Endothelial cell of umbilical vein (primary cell): ENCODE results near the gene CATSPER4. TPM values are rescaled to one million over a fixed set of nuclear protein-coding genes. Genes with fewer than 3 reads are reported as not detected.

Experiments
- BruUV-seq: library from RNA; stranded (reverse); fragments of 400-500 nt; replicated peaks from 2 replicates; lab custom pipeline; 2021; lab: Mats Ljungman, UMichigan
- CTCF ChIA-PET: fragments of 300-600, 350-600 bp; sonication (Branson Sonifier 250); formaldehyde crosslinking; loops from one replicate; lab custom pipeline; 2021; ENCODE audit warnings: antibody characterized with exemption, inconsistent platforms; lab: Charles Lee
- POLR2A ChIA-PET: fragments of 300-600, 350-600 bp; sonication (Branson Sonifier 250); formaldehyde crosslinking; loops from one replicate; lab custom pipeline; 2021; ENCODE audit warnings: antibody characterized with exemption, inconsistent platforms; lab: Charles Lee
- DNase-seq: peaks from one replicate; pipeline ENCODE4 v3.0.0-alpha.2; 2011; ENCODE audit warnings: low read depth, low spot score
- FAIRE-seq: peaks from 2 replicates; lab custom pipeline; 2011; peaks lifted over from hg19 to GRCh38; lab: Jason Lieb, UNC
- H2AFZ ChIP-seq: 2 replicates; pipeline ENCODE4 v1.6.0; 2012; ENCODE audit warnings: low read depth, low read length, control low read depth, inconsistent platforms
- H3K27ac ChIP-seq: 2 replicates; pipeline ENCODE4 v1.5.1; 2011; ENCODE audit warnings: low read depth, mild to moderate bottlenecking, control low read depth, low read length, moderate library complexity; ENCODE audit not compliant: insufficient read depth
- H3K27me3 ChIP-seq, 2 experiments: 2 replicates each; pipeline versions ENCODE4 v1.6.0 to v1.6.1; 2011; ENCODE audit warnings: low read length in 2 of 2, mixed read lengths in 1 of 2; ENCODE audit not compliant: control insufficient read depth in 2 of 2, insufficient read depth in 2 of 2
- H3K36me3 ChIP-seq, 2 experiments: 2 replicates in 1 of 2; 3 replicates in 1 of 2; pipeline ENCODE4 v1.5.1; 2011; ENCODE audit warnings: low read length in 2 of 2, mild to moderate bottlenecking in 1 of 2, moderate library complexity in 1 of 2; ENCODE audit not compliant: control insufficient read depth in 2 of 2, insufficient read depth in 2 of 2; ENCODE audit errors: extremely low read depth in 1 of 2
- H3K4me1 ChIP-seq: 3 replicates; pipeline ENCODE4 v1.5.1; 2011; ENCODE audit warnings: mild to moderate bottlenecking, low read length; ENCODE audit not compliant: control insufficient read depth, insufficient read depth; ENCODE audit errors: extremely low read depth
- H3K4me2 ChIP-seq: 2 replicates; pipeline ENCODE4 v1.6.1; 2011; ENCODE audit warnings: low read length, control low read depth, mixed read lengths; ENCODE audit not compliant: insufficient read depth
- H3K4me3 ChIP-seq, 3 experiments: fragments of 200-600 bp in 1 of 3; sonication (generic), shearing (Covaris generic) in 1 of 3; replicated peaks in 1 of 3; 2 replicates each; pipeline ENCODE4 v1.5.1; 2011 to 2016; ENCODE audit warnings: control low read depth in 3 of 3, low read length in 3 of 3, mild to moderate bottlenecking in 2 of 3, inconsistent platforms in 1 of 3, low read depth in 1 of 3, moderate library complexity in 1 of 3; ENCODE audit not compliant: insufficient read depth in 1 of 3
- H3K79me2 ChIP-seq: 2 replicates; pipeline ENCODE4 v1.6.0; 2012; ENCODE audit warnings: low read length, inconsistent platforms; ENCODE audit not compliant: control insufficient read depth, insufficient read depth
- H3K9ac ChIP-seq: replicated peaks from 2 replicates; pipeline ENCODE3; 2011; ENCODE audit warnings: low read length, control low read depth; ENCODE audit not compliant: insufficient read depth; ENCODE audit errors: extremely low read depth
- H3K9me1 ChIP-seq: replicated peaks from 3 replicates; pipeline ENCODE4 v1.6.0; 2011; ENCODE audit warnings: mild to moderate bottlenecking, low read length; ENCODE audit not compliant: control insufficient read depth, insufficient read depth; ENCODE audit errors: extremely low read depth
- H3K9me3 ChIP-seq: replicated peaks from 2 replicates; pipeline ENCODE4 v1.5.1; 2012; ENCODE audit warnings: low read length, inconsistent platforms; ENCODE audit not compliant: control insufficient read depth, insufficient read depth
- H4K20me1 ChIP-seq: replicated peaks from 2 replicates; pipeline ENCODE3; 2011; ENCODE audit warnings: mild to moderate bottlenecking, low read length; ENCODE audit not compliant: control insufficient read depth, insufficient read depth; ENCODE audit errors: extremely low read depth
- EZH2 ChIP-seq: IDR thresholded peaks from 2 replicates; pipeline ENCODE4 v1.6.1; 2012; ENCODE audit warnings: borderline replicate concordance, low read depth, mild to moderate bottlenecking, moderate library complexity, low read length, inconsistent platforms; ENCODE audit not compliant: severe bottlenecking
- FOS ChIP-seq: IDR thresholded peaks from 2 replicates; pipeline ENCODE4 v1.6.1; 2011; ENCODE audit warnings: mild to moderate bottlenecking, low read length, moderate library complexity, borderline replicate concordance; ENCODE audit not compliant: insufficient read depth
- GATA2 ChIP-seq: IDR thresholded peaks from 2 replicates; pipeline ENCODE4 v1.7.0; 2011; ENCODE audit warnings: low read depth, mild to moderate bottlenecking, moderate library complexity, mixed read lengths, low read length; ENCODE audit not compliant: insufficient read length, insufficient read depth
- JUN ChIP-seq: IDR thresholded peaks from 2 replicates; pipeline ENCODE4 v1.6.1; 2011; ENCODE audit warnings: borderline replicate concordance, low read depth; ENCODE audit not compliant: insufficient read length, insufficient read depth
- MYC ChIP-seq: IDR thresholded peaks from one replicate; pipeline ENCODE4 v1.6.1; 2011; ENCODE audit warnings: mild to moderate bottlenecking, low read depth, low read length
- POLR2A ChIP-seq: IDR thresholded peaks from 2 replicates; pipeline ENCODE4 v1.6.1; 2012; ENCODE audit warnings: low read depth, mild to moderate bottlenecking, control low read depth, low read length
- POLR2AphosphoS5 ChIP-seq: IDR thresholded peaks from 2 replicates; pipeline ENCODE4 v1.6.1; 2012; ENCODE audit warnings: low read depth, mild to moderate bottlenecking, control low read depth, low read length, moderate library complexity; ENCODE audit not compliant: insufficient read depth
- dilution Hi-C: fragments of 300-500 bp; cut with MboI; formaldehyde crosslinking; loops from one replicate; pipeline ENCODE4 v1.15.0; 2019; ENCODE audit warnings: low sequenced_read_pairs; ENCODE audit not compliant: extremely low pct_ligation_motif_present
- intact Hi-C: fragments of 100-400 bp; cut with micrococcal nuclease; formaldehyde crosslinking; loops from one replicate; pipeline ENCODE4 v1.10.0; 2022
- polyA plus RNA-seq, 4 experiments: library from polyadenylated mRNA; depleted of rRNA in 3 of 4; stranded (reverse) in 3 of 4; unstranded in 1 of 4; fragments of >200 nt; gene quantifications; 2 replicates each; pipeline versions ENCODE4 v1.2.1 to v1.2.3, GENCODE V29; 2011 to 2012; ENCODE audit warnings: missing spikeins in 1 of 4
- total RNA-seq: library from RNA; stranded (reverse); gene quantifications from 2 replicates; pipeline ENCODE4 v1.2.3, GENCODE V29; 2021
- TF ChIP-seq, protein P1 (sequence below), 2 donors: IDR thresholded peaks; 1 replicate in 1 of 2; 2 replicates in 1 of 2; pipeline ENCODE4 v1.5.1; 2011; ENCODE audit warnings: low read length in 2 of 2, mild to moderate bottlenecking in 2 of 2, moderate library complexity in 2 of 2, control low read depth in 1 of 2, inconsistent platforms in 1 of 2, low read depth in 1 of 2; ENCODE audit not compliant: insufficient read depth in 1 of 2; ENCODE audit errors: extremely low read depth in 1 of 2
- TF ChIP-seq, protein P2 (sequence below): IDR thresholded peaks from 2 replicates; pipeline ENCODE4 v1.6.1; 2011; ENCODE audit not compliant: insufficient read depth, insufficient read length

The CATSPER4 gene
- total and polyA plus RNA-seq, 2 donors (not counting 3 experiments of a cell fraction or from before 2014, with no cell fraction given) = not detected

DNA sequence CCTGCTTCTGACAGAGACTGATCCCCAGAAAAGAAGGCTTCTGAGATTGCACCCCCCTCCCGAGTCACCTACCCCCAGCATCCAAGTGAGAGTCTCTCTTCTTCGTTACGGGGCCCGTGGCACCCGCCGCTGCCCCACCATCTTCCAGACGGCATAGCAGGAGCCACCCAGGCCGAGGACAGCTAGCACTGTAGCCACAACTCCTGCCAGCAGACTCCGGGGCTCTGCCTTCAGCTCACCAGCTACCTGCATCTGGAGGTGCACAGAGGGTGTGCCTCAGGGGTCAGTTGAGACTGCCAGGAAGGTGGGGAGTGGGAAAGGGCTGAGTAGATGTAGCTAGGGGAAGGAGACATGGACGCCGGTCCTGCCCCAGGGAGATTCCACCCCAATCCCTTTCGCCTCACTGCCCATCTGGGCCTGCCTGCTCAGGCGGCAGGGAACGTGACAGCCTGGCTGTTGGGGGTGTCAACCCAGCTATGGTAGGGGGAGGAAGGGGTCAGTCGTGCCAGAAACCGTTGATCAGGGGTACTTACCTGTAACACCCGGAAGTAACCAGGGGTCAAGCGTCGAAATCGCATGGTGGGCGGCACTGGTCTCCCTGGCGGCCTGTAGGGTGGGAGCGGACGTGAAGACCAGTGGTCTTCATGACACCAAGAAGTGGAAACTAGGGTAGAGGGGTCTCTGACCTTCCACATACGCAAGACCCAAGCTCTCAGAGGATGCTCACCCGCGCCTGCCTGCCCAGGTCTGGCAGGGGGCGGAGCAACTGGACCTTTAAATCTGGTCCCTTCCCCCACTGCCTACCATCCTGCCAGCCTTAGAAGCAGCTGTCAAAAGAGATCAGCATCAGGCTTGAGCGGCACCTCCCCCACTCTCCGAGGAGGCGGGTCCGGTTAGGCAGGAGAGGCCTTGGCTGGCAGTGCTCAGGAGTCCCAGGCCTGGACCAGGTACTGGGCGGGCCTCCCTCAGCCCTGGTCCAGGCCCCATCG is 19.0 kb upstream of the CATSPER4 start, which contains the start of gene ZNF593OS:
ZNF593OS (minus strand) TSS at position 749 of the 989 bp plus-strand sequence; CDS start at position 578, 171 bp downstream.
- H3K4me2 ChIP-seq = peak within 1 kb of the TSS; percentile 60
- H3K4me1 ChIP-seq = no peaks in the 10 kb centered on the region
- H2AFZ ChIP-seq = no peak within 1 kb of the TSS
- POLR2A ChIA-PET = no interaction called here
- TF ChIP-seq POLR2A (no peak), GATA2 (no peak), MYC (no peak), EZH2 (no peak), FOS (no peak), JUN (no peak), POLR2AphosphoS5 (no peak)
- TF ChIP-seq, protein P1, sequence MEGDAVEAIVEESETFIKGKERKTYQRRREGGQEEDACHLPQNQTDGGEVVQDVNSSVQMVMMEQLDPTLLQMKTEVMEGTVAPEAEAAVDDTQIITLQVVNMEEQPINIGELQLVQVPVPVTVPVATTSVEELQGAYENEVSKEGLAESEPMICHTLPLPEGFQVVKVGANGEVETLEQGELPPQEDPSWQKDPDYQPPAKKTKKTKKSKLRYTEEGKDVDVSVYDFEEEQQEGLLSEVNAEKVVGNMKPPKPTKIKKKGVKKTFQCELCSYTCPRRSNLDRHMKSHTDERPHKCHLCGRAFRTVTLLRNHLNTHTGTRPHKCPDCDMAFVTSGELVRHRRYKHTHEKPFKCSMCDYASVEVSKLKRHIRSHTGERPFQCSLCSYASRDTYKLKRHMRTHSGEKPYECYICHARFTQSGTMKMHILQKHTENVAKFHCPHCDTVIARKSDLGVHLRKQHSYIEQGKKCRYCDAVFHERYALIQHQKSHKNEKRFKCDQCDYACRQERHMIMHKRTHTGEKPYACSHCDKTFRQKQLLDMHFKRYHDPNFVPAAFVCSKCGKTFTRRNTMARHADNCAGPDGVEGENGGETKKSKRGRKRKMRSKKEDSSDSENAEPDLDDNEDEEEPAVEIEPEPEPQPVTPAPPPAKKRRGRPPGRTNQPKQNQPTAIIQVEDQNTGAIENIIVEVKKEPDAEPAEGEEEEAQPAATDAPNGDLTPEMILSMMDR (IDR thresholded peaks at IDR 0.05; ENCODE audit: extremely low read depth in 1 of 2, insufficient read depth in 1 of 2, low read depth in 1 of 2, low read length in 2 of 2) = no peak
- TF ChIP-seq, protein P2, sequence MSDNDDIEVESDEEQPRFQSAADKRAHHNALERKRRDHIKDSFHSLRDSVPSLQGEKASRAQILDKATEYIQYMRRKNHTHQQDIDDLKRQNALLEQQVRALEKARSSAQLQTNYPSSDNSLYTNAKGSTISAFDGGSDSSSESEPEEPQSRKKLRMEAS = no peak
- CTCF ChIA-PET = interaction anchor here (3.7 kb wide), 1 partner anchor 149 kb away, joined by 48 read pairs; no protein-coding TSS in a partner anchor
- dilution Hi-C loops (no loop called here), intact Hi-C loops (no loop called here)
- H3K4me3 ChIP-seq = no peak within 1 kb of the TSS
- FAIRE-seq = no peak
- H3K27me3 ChIP-seq = no peaks in the 10 kb centered on the region
- no peaks in the 10 kb centered on the region for H4K20me1 ChIP-seq
- H3K9me1 ChIP-seq = no peaks in the 10 kb centered on the region
- DNase-seq = no peak
- no peak within 1 kb of the TSS for H3K9ac ChIP-seq
- no peak within 1 kb of the TSS for H3K27ac ChIP-seq
- no peaks in the 10 kb centered on the region for H3K9me3 ChIP-seq
- peaks cover 2% of the 10 kb centered on the region for H3K79me2 ChIP-seq
- no TSS peak for BruUV-seq
- H3K36me3 ChIP-seq = no peaks in the 10 kb centered on the region
